ENCODE data around the gene MED12L. TPM values are rescaled to one million over a fixed set of nuclear protein-coding genes. Genes with fewer than 3 reads are reported as not detected.

Gene MED12L
- polyA plus RNA-seq, 1 donor from 2014 or later: 28.5 TPM

DNA sequence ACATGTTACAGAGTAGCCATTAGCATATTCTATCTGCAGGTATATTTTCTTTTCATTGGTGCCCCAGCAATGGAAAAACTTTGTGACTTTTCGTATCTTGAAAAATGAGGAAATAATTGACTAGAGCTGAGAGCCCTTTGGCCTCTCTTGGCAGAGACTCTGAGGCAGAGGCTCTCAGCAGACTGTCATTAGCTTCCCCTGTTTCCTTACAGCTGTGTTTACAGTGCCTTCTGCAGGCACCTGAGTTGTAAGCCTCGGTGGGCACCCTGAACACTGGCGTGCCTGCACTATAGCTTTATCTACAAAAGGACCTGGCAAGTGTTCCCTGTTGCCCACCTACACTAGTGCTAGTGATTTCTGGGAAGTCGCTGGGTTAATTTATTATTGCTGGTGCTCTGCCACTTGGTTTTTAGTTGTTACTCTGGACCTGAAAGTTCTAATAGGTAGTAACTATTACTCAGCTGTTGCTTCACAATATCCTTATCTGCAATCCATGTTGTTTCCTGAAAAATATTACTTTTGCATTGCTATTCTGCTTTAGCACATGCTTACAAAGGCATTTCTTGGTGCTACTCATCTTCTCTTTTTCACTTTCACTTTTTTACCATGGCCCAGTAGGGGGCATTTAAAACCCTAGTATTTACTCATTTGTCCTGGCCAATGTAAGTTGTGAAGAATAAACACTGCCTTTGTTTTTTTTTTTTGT is 125.4 kb downstream of the MED12L start:
- Histone ChIP-seq H3K9me2 (ENCODE audit: insufficient read depth, low read length) (no peaks in the 10 kb centered on the region), H3K27ac (ENCODE audit: low read length) (no peak overlapping the region), H3F3A (ENCODE audit: insufficient read depth, low read length, poor library complexity, severe bottlenecking) (no peaks in the 10 kb centered on the region), H3K4me3 (ENCODE audit: low read length) (no peak overlapping the region), H3K9ac (ENCODE audit: low read length) (no peak overlapping the region), H3K36me3 (ENCODE audit: insufficient read depth, low read length) (no peaks in the 10 kb centered on the region), H4K20me1 (ENCODE audit: insufficient read depth) (no peaks in the 10 kb centered on the region), H3K27me3 (ENCODE audit: insufficient read depth, low read depth, low read length) (no peaks in the 10 kb centered on the region), H3K79me2 (replicated peaks; ENCODE audit: insufficient read depth, low read length) (no peaks in the 10 kb centered on the region), H3K4me2 (ENCODE audit: low read length) (no peak overlapping the region), H2AFZ (ENCODE audit: low read depth, low read length) (no peak overlapping the region), H3K9me3 (ENCODE audit: low read length) (no peaks in the 10 kb centered on the region)
- TF ChIP-seq, protein P1, sequence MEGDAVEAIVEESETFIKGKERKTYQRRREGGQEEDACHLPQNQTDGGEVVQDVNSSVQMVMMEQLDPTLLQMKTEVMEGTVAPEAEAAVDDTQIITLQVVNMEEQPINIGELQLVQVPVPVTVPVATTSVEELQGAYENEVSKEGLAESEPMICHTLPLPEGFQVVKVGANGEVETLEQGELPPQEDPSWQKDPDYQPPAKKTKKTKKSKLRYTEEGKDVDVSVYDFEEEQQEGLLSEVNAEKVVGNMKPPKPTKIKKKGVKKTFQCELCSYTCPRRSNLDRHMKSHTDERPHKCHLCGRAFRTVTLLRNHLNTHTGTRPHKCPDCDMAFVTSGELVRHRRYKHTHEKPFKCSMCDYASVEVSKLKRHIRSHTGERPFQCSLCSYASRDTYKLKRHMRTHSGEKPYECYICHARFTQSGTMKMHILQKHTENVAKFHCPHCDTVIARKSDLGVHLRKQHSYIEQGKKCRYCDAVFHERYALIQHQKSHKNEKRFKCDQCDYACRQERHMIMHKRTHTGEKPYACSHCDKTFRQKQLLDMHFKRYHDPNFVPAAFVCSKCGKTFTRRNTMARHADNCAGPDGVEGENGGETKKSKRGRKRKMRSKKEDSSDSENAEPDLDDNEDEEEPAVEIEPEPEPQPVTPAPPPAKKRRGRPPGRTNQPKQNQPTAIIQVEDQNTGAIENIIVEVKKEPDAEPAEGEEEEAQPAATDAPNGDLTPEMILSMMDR (IDR thresholded peaks at IDR 0.05; ENCODE audit: poor library complexity, severe bottlenecking): no peak
- TF ChIP-seq SMC3 (conservative IDR thresholded peaks at IDR 0.05; ENCODE audit: poor library complexity): no peak

DNA sequence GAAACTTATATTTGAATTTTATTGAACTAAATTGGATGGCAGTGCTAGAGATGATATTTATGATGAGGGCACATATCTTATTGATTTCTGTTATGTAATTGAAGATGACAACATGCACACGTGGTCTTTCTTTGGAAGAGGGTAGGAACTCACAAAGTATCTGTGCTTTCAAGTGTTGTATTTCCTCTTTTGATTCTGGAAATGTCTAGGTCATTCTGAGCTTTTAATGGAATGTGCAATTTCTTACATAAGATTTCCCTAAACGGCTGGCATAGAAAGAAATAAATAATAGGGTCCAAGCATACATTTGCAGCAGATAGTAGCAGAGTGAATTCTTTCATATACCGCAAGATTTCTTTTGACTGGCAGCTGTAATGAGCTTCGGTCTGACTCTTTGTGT is 127.7 kb downstream of the MED12L start:
- no peaks in the 10 kb centered on the region for H3K27me3 ChIP-seq (ENCODE audit: insufficient read depth, low read depth, low read length)
- no peaks in the 10 kb centered on the region for H4K20me1 ChIP-seq (ENCODE audit: insufficient read depth)
- H3K9me3 ChIP-seq (ENCODE audit: low read length): no peaks in the 10 kb centered on the region
- no peak overlapping the region for H3K27ac ChIP-seq (ENCODE audit: low read length)
- H3K36me3 ChIP-seq (ENCODE audit: insufficient read depth, low read length): no peaks in the 10 kb centered on the region
- H2AFZ ChIP-seq (ENCODE audit: low read depth, low read length): no peak overlapping the region
- H3F3A ChIP-seq (ENCODE audit: insufficient read depth, low read length, poor library complexity, severe bottlenecking): no peaks in the 10 kb centered on the region
- no peaks in the 10 kb centered on the region for H3K9me2 ChIP-seq (ENCODE audit: insufficient read depth, low read length)
- H3K9ac ChIP-seq (ENCODE audit: low read length): no peak overlapping the region
- no peak overlapping the region for H3K4me3 ChIP-seq (ENCODE audit: low read length)
- H3K79me2 ChIP-seq (replicated peaks; ENCODE audit: insufficient read depth, low read length): no peaks in the 10 kb centered on the region
- TF ChIP-seq RAD21 (conservative IDR thresholded peaks at IDR 0.05): no peak
- TF ChIP-seq EZH2 (IDR thresholded peaks at IDR 0.05; ENCODE audit: borderline replicate concordance, insufficient read depth, low read length, poor library complexity, severe bottlenecking): no peak
- TF ChIP-seq, protein P1 (IDR thresholded peaks at IDR 0.05; ENCODE audit: poor library complexity, severe bottlenecking): no peak
- TF ChIP-seq, protein P2, sequence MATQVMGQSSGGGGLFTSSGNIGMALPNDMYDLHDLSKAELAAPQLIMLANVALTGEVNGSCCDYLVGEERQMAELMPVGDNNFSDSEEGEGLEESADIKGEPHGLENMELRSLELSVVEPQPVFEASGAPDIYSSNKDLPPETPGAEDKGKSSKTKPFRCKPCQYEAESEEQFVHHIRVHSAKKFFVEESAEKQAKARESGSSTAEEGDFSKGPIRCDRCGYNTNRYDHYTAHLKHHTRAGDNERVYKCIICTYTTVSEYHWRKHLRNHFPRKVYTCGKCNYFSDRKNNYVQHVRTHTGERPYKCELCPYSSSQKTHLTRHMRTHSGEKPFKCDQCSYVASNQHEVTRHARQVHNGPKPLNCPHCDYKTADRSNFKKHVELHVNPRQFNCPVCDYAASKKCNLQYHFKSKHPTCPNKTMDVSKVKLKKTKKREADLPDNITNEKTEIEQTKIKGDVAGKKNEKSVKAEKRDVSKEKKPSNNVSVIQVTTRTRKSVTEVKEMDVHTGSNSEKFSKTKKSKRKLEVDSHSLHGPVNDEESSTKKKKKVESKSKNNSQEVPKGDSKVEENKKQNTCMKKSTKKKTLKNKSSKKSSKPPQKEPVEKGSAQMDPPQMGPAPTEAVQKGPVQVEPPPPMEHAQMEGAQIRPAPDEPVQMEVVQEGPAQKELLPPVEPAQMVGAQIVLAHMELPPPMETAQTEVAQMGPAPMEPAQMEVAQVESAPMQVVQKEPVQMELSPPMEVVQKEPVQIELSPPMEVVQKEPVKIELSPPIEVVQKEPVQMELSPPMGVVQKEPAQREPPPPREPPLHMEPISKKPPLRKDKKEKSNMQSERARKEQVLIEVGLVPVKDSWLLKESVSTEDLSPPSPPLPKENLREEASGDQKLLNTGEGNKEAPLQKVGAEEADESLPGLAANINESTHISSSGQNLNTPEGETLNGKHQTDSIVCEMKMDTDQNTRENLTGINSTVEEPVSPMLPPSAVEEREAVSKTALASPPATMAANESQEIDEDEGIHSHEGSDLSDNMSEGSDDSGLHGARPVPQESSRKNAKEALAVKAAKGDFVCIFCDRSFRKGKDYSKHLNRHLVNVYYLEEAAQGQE (IDR thresholded peaks at IDR 0.05; ENCODE audit: borderline replicate concordance): no peak
- TF ChIP-seq SMC3 (conservative IDR thresholded peaks at IDR 0.05; ENCODE audit: poor library complexity): no peak
- TF ChIP-seq POLR2AphosphoS5 (IDR thresholded peaks at IDR 0.05): no peak
- H3K4me2 ChIP-seq (ENCODE audit: low read length): no peak overlapping the region
